Astrocyte of the hippocampus (primary cell): Measurements from ENCODE around the gene LDLRAD3.

Experiments used
- DNase-seq: peaks from one replicate; pipeline ENCODE4 v3.0.0; 2011; ENCODE audit warnings: low read depth, low spot score

The LDLRAD3 gene

GRCh38 chr11:36270701-36271100, 326.8 kb downstream of the LDLRAD3 start:
- DNase-seq: no peak

- no peak for DNase-seq
These were observed 328.0 kb downstream of the LDLRAD3 start for GRCh38 chr11:36271794-36272407.

- DNase-seq: no peak
These were observed 329.2 kb downstream of the LDLRAD3 start for GRCh38 chr11:36273110-36273509.

- no peak for DNase-seq
These were observed 330.6 kb downstream of the LDLRAD3 start for GRCh38 chr11:36274414-36274813.

- DNase-seq: peak; percentile 48
These were observed 334.8 kb downstream of the LDLRAD3 start for GRCh38 chr11:36278531-36279282.

GRCh38 chr11:36280531-36280930, 336.7 kb downstream of the LDLRAD3 start:
- no peak for DNase-seq
